ENCODE measurements around the gene BMPER. TPM values are rescaled to one million over a fixed set of nuclear protein-coding genes. Genes with fewer than 3 reads are reported as not detected.

The BMPER gene
- total RNA-seq, 2 experiments from 2014 or later, result not detected

DNA sequence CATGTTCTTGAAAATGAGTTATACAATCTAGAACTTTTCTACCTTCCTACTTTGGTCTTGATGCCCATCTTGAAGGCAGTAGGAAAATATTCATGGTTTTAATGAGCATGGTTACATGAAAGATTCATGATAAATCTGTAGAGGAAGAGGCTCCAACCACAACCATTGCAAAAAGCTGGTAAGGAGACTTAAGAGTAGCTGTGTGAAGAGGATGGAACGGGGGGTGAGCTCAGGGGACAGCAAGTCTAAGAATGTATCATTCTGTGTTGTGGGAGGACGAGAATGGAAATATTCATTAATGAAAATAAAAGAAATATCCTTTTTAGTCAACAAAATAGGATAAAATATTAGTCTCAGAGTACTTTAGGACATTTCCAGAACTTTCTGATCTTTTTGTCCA is 81.1 kb downstream of the BMPER start:
- Histone ChIP-seq H3K27me3 (ENCODE audit: control insufficient read depth in 1 of 2, insufficient read depth in 2 of 2, low read length in 2 of 2) (no peaks in the 10 kb centered on the region), H3K4me3 (ENCODE audit: low read length) (no peak overlapping the region), H3K36me3 (ENCODE audit: insufficient read depth, low read length) (no peaks in the 10 kb centered on the region), H3K4me1 (ENCODE audit: insufficient read depth, low read length) (no peaks in the 10 kb centered on the region), H3K9me3 (ENCODE audit: control insufficient read depth in 1 of 2, insufficient read depth in 1 of 2, low read length in 2 of 2) (no peaks in the 10 kb centered on the region), H3K27ac (ENCODE audit: low read depth in 1 of 2, low read length in 2 of 2) (no peak overlapping the region)
- ATAC-seq (ENCODE audit: poor library complexity) (no peak), DNase-seq (no peak)
- Mint-ChIP-seq H3K27me3 (no peaks in the 10 kb centered on the region), H3K4me3 (no peak overlapping the region), H3K27ac (no peak overlapping the region), H3K36me3 (ENCODE audit: low read depth) (no peaks in the 10 kb centered on the region), H3K9me3 (no peaks in the 10 kb centered on the region), H3K4me1 (ENCODE audit: low read depth) (no peaks in the 10 kb centered on the region)
- TF ChIP-seq, protein P1, sequence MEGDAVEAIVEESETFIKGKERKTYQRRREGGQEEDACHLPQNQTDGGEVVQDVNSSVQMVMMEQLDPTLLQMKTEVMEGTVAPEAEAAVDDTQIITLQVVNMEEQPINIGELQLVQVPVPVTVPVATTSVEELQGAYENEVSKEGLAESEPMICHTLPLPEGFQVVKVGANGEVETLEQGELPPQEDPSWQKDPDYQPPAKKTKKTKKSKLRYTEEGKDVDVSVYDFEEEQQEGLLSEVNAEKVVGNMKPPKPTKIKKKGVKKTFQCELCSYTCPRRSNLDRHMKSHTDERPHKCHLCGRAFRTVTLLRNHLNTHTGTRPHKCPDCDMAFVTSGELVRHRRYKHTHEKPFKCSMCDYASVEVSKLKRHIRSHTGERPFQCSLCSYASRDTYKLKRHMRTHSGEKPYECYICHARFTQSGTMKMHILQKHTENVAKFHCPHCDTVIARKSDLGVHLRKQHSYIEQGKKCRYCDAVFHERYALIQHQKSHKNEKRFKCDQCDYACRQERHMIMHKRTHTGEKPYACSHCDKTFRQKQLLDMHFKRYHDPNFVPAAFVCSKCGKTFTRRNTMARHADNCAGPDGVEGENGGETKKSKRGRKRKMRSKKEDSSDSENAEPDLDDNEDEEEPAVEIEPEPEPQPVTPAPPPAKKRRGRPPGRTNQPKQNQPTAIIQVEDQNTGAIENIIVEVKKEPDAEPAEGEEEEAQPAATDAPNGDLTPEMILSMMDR (IDR thresholded peaks at IDR 0.05), result no peak
- ChIA-PET CTCF (no interaction called here), POLR2A (no interaction called here)
- intact Hi-C loops (cut with DNase I, micrococcal nuclease), result no loop called here

DNA sequence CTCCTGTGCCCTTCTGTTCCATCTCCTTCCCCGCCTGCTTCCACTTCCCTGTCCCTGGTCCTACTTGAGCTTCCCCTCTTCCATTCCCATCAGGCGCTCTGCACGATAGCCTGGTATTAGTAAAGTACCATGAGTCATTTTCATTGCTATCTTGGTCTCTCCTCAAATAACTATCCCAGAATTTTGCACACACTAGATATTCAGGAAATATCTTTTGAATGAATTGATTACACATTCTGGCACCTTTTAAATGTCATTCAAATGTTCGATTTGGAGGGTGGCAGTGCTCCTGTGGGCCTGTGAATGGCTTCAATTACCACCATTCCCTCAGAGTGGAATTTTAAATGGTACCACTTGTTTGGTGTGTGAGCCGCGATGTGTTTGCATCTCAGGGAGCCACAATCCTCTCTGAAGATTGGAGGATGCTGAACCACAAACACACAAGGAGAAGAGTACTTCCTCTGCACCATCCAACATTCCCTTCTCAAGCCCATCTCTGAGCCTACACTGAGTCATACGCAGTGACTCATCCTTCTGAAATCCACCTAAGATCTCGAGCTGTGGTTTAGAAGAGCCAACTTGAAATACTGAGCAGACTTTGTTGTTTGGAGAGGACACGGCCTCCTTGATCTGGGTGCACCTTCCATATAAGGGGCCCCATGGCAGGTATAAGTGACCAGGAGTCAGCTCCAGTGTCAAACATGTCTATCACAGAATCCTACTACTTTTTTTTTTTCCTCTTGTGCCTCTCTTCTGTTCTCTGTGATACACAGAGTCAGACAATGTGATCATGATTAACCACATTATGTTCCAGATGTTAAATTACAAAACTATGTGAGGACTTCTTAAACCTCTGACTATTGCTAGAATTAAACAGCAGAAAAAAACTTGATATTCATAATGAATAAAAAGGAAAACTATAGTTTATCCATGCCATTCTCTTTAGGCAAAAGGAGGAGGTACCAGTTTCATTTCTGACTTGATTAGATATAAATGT is 81.9 kb downstream of the BMPER start:
- TF ChIP-seq, protein P1 (IDR thresholded peaks at IDR 0.05), result no peak
- no peaks in the 10 kb centered on the region for H3K9me3 Mint-ChIP-seq
- Histone ChIP-seq H3K4me1 (ENCODE audit: insufficient read depth, low read length) (no peaks in the 10 kb centered on the region), H3K27me3 (ENCODE audit: control insufficient read depth in 1 of 2, insufficient read depth in 2 of 2, low read length in 2 of 2) (no peaks in the 10 kb centered on the region), H3K9me3 (ENCODE audit: control insufficient read depth in 1 of 2, insufficient read depth in 1 of 2, low read length in 2 of 2) (no peaks in the 10 kb centered on the region), H3K4me3 (ENCODE audit: low read length) (no peak overlapping the region), H3K27ac (ENCODE audit: low read depth in 1 of 2, low read length in 2 of 2) (no peak overlapping the region), H3K36me3 (ENCODE audit: insufficient read depth, low read length) (no peaks in the 10 kb centered on the region)
- intact Hi-C loops (cut with DNase I, micrococcal nuclease), result no loop called here
- DNase-seq (no peak), ATAC-seq (ENCODE audit: poor library complexity) (no peak)
- no peaks in the 10 kb centered on the region for H3K4me1 Mint-ChIP-seq (ENCODE audit: low read depth)
- no peak overlapping the region for H3K27ac Mint-ChIP-seq
- H3K36me3 Mint-ChIP-seq (ENCODE audit: low read depth), result no peaks in the 10 kb centered on the region
- ChIA-PET POLR2A (no interaction called here), CTCF (no interaction called here)
- H3K27me3 Mint-ChIP-seq, result no peaks in the 10 kb centered on the region
- H3K4me3 Mint-ChIP-seq, result no peak overlapping the region

DNA sequence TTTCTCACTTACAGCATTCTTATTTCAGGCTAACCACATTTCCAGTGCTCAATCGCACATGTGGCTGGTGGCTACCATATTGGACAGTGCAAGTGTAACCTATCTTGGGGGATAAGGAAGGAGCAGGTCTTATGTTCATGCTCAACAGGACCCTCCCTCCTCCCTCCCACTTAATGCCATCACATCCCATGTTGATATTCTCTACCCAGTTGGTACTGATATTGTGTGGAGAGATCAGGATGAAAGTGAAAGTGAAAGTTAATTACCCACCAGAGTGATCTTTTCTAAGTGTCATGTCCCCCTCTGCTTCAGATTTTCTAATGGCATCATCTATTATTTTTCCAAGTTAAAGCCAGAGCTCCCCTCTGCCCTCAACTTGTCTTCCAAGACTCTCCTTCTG is 91.6 kb downstream of the BMPER start:
- TF ChIP-seq, protein P1 (IDR thresholded peaks at IDR 0.05), result no peak
- Histone ChIP-seq H3K4me1 (ENCODE audit: insufficient read depth, low read length) (no peaks in the 10 kb centered on the region), H3K9me3 (ENCODE audit: control insufficient read depth in 1 of 2, insufficient read depth in 1 of 2, low read length in 2 of 2) (peaks cover 0 to 4% of the 10 kb centered on the region in 2 experiments), H3K4me3 (ENCODE audit: low read length) (no peak overlapping the region), H3K36me3 (ENCODE audit: insufficient read depth, low read length) (no peaks in the 10 kb centered on the region), H3K27me3 (ENCODE audit: control insufficient read depth in 1 of 2, insufficient read depth in 2 of 2, low read length in 2 of 2) (no peaks in the 10 kb centered on the region), H3K27ac (ENCODE audit: low read depth in 1 of 2, low read length in 2 of 2) (no peak overlapping the region)
- no peak overlapping the region for H3K27ac Mint-ChIP-seq
- H3K4me3 Mint-ChIP-seq, result no peak overlapping the region
- ChIA-PET POLR2A (no interaction called here), CTCF (no interaction called here)
- ATAC-seq (ENCODE audit: poor library complexity), result no peak
- H3K36me3 Mint-ChIP-seq (ENCODE audit: low read depth), result no peaks in the 10 kb centered on the region
- H3K27me3 Mint-ChIP-seq, result no peaks in the 10 kb centered on the region
- DNase-seq, result no peak
- no peaks in the 10 kb centered on the region for H3K9me3 Mint-ChIP-seq
- no peaks in the 10 kb centered on the region for H3K4me1 Mint-ChIP-seq (ENCODE audit: low read depth)
- intact Hi-C loops (cut with DNase I, micrococcal nuclease), result no loop called here
